Naive thymus-derived CD4-positive, alpha-beta T cell (primary cell): ENCODE measurements around the gene CYP2C18. TPM values are rescaled to one million over a fixed set of nuclear protein-coding genes. Genes with fewer than 3 reads are reported as not detected.

Experiments
- ATAC-seq: fragments of 150-1000 bp; cut with Tn5 transposase; 2 replicates; pipeline ENCODE4 v1.10.0; 2021; ENCODE audit warnings: mild to moderate bottlenecking, moderate library complexity
- CTCF ChIA-PET: fragments of 350-600 bp; sonication (Branson Sonifier 250); formaldehyde crosslinking; loops from one replicate; lab custom pipeline; 2021; ENCODE audit warnings: antibody characterized with exemption; lab: Charles Lee
- POLR2A ChIA-PET: fragments of 350-600 bp; sonication (Branson Sonifier 250); formaldehyde crosslinking; loops from one replicate; lab custom pipeline; 2021; ENCODE audit warnings: antibody characterized with exemption, inconsistent platforms; lab: Charles Lee
- DNase-seq, 9 donors: peaks; one replicate each; pipeline versions ENCODE4 v3.0.0 to v3.0.0-alpha.2; 2020 to 2022; ENCODE audit warnings: mixed read lengths in 1 of 9
- H3K27ac ChIP-seq: one replicate; pipeline ENCODE4 v1.7.0; 2013; ENCODE audit warnings: mild to moderate bottlenecking, low read depth, low read length, moderate library complexity
- H3K27me3 ChIP-seq, 2 donors: one replicate each; pipeline ENCODE4 v1.7.0; 2013; ENCODE audit warnings: low read length in 2 of 2, mild to moderate bottlenecking in 2 of 2, moderate library complexity in 2 of 2; ENCODE audit not compliant: control insufficient read depth in 2 of 2, insufficient read depth in 2 of 2
- H3K36me3 ChIP-seq, 3 experiments: 1 replicate in 2 of 3; 2 replicates in 1 of 3; pipeline ENCODE4 v1.7.0; 2013; ENCODE audit warnings: low read length in 3 of 3, mild to moderate bottlenecking in 3 of 3, moderate library complexity in 1 of 3; ENCODE audit not compliant: insufficient read depth in 3 of 3, control insufficient read depth in 2 of 3
- H3K4me1 ChIP-seq, 2 donors: one replicate each; pipeline ENCODE4 v1.7.0; 2013; ENCODE audit warnings: low read length in 2 of 2, mild to moderate bottlenecking in 2 of 2, moderate library complexity in 1 of 2; ENCODE audit not compliant: control insufficient read depth in 2 of 2, insufficient read depth in 2 of 2
- H3K4me3 ChIP-seq: 2 replicates; pipeline ENCODE4 v1.7.0; 2013; ENCODE audit warnings: mild to moderate bottlenecking, low read length
- H3K9me3 ChIP-seq, 3 experiments: 1 replicate in 2 of 3; 2 replicates in 1 of 3; pipeline ENCODE4 v1.7.0; 2013; ENCODE audit warnings: low read length in 3 of 3; ENCODE audit not compliant: control insufficient read depth in 2 of 3
- H3K27ac Mint-ChIP-seq, 9 donors: one replicate each; pipeline ENCODE4 v1.8.0; 2020 to 2022; ENCODE audit warnings: mixed read lengths in 9 of 9, mild to moderate bottlenecking in 8 of 9, moderate library complexity in 5 of 9, inconsistent platforms in 2 of 9
- H3K27me3 Mint-ChIP-seq, 5 donors: one replicate each; pipeline ENCODE4 v1.8.0; 2021 to 2022; ENCODE audit warnings: mixed read lengths in 5 of 5, mild to moderate bottlenecking in 1 of 5
- H3K36me3 Mint-ChIP-seq, 5 donors: one replicate each; pipeline ENCODE4 v1.8.0; 2020 to 2022; ENCODE audit warnings: mixed read lengths in 5 of 5, mild to moderate bottlenecking in 3 of 5, inconsistent platforms in 1 of 5
- H3K4me1 Mint-ChIP-seq, 7 donors: one replicate each; pipeline ENCODE4 v1.8.0; 2020 to 2022; ENCODE audit warnings: mixed read lengths in 7 of 7, mild to moderate bottlenecking in 3 of 7, inconsistent platforms in 1 of 7
- H3K4me3 Mint-ChIP-seq, 10 donors: one replicate each; pipeline ENCODE4 v1.8.0; 2020 to 2022; ENCODE audit warnings: mild to moderate bottlenecking in 10 of 10, mixed read lengths in 10 of 10, moderate library complexity in 6 of 10, inconsistent platforms in 2 of 10
- H3K9me3 Mint-ChIP-seq, 11 donors: one replicate each; pipeline ENCODE4 v1.8.0; 2020 to 2022; ENCODE audit warnings: mixed read lengths in 11 of 11, mild to moderate bottlenecking in 4 of 11, inconsistent platforms in 1 of 11, moderate library complexity in 1 of 11
- intact Hi-C, 2 donors: fragments of 100-400 bp; cut with micrococcal nuclease; formaldehyde crosslinking; loops; one replicate each; pipeline ENCODE4 v1.15.1; 2023
- polyA plus RNA-seq, 2 donors: library from polyadenylated mRNA; unstranded; fragments of 300-500 nt; fragmentation: Illumina TruSeq; gene quantifications; one replicate each; pipeline ENCODE4 v1.2.3, GENCODE V29; 2021
- total RNA-seq, 6 experiments: library from RNA in 5 of 6; stranded (reverse) in 5 of 6; gene quantifications; 1 replicate in 5 of 6; 2 replicates in 1 of 6; pipeline ENCODE4 v1.2.3 and lab custom pipeline; 2021 to 2026

CYP2C18 gene
- total and polyA plus RNA-seq, 7 experiments from 2014 or later: not detected

DNA sequence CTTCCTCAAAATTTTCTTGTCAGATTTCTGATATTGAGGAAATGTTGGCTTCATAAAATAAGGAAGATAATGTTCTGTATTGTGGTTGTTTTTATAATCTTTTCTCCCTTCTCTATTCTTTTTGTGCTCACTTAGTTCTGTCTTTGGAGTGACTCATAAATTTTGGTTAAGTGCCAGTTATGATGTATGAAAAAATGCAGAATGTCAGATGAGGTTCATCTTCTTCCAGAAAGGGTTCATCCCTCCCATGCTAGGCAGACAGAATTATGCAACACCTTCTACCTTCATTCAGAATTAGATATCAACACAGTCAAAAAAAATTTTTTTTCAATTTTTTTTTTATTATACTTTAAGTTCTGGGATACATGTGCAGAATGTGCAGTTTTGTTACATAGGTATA lies 42.3 kb downstream of the CYP2C18 start:
- ChIA-PET POLR2A (no interaction called here), CTCF (no interaction called here)
- peaks cover 0 to 6% (median 0%) of the 10 kb centered on the region in 11 donors for H3K9me3 Mint-ChIP-seq
- no peaks in the 10 kb centered on the region for H3K27me3 Mint-ChIP-seq
- ATAC-seq: no peak
- H3K4me3 ChIP-seq: no peak overlapping the region
- H3K27ac ChIP-seq: no peak overlapping the region
- no peaks in the 10 kb centered on the region for H3K4me1 Mint-ChIP-seq
- no peak for DNase-seq
- H3K27ac Mint-ChIP-seq: no peak overlapping the region
- H3K4me1 ChIP-seq: no peaks in the 10 kb centered on the region
- H3K36me3 Mint-ChIP-seq: no peaks in the 10 kb centered on the region
- H3K9me3 ChIP-seq: no peaks in the 10 kb centered on the region
- no peaks in the 10 kb centered on the region for H3K36me3 ChIP-seq
- H3K4me3 Mint-ChIP-seq: no peak overlapping the region
- intact Hi-C loops: no loop called here
- H3K27me3 ChIP-seq: no peaks in the 10 kb centered on the region

DNA sequence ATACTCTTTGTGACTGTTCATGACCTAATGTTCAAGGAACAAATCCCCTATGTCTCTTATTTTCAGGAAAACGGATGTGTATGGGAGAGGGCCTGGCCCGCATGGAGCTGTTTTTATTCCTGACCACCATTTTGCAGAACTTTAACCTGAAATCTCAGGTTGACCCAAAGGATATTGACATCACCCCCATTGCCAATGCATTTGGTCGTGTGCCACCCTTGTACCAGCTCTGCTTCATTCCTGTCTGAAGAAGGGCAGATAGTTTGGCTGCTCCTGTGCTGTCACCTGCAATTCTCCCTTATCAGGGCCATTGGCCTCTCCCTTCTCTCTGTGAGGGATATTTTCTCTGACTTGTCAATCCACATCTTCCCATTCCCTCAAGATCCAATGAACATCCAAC lies 51.7 kb downstream of the CYP2C18 start:
- DNase-seq (no peak), ATAC-seq (no peak)
- Mint-ChIP-seq H3K27ac (no peak overlapping the region), H3K36me3 (no peaks in the 10 kb centered on the region), H3K27me3 (no peaks in the 10 kb centered on the region), H3K9me3 (peaks cover 0 to 16% (median 4%) of the 10 kb centered on the region in 11 donors), H3K4me3 (no peak overlapping the region), H3K4me1 (no peaks in the 10 kb centered on the region)
- H3K36me3 ChIP-seq: no peaks in the 10 kb centered on the region
- intact Hi-C loops: no loop called here
- CTCF ChIA-PET: no interaction called here
- POLR2A ChIA-PET: no interaction called here
- H3K4me1 ChIP-seq: no peaks in the 10 kb centered on the region
- H3K27me3 ChIP-seq: no peaks in the 10 kb centered on the region
- H3K9me3 ChIP-seq: no peaks in the 10 kb centered on the region
- H3K27ac ChIP-seq: no peak overlapping the region
- no peak overlapping the region for H3K4me3 ChIP-seq

DNA sequence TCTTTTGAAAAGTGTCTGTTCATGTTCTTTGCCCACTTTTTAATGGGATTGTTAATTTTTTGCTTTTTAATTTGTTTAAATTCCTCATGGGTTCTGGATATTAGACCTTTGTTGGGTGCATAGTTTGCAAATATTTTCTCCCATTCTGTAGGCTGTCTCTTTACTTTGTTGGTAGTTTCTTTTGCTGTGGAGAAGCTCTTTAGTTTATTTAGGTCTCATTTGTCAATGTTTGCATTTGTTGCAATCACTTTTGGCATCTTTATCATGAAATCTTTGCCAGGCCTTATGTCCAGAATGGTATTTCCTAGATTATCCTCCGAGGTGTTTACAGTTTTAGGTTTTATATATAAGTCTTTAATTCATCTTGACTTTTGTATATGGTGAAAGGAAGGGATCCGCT lies 55.1 kb downstream of the CYP2C18 start:
- Histone ChIP-seq H3K36me3 (no peaks in the 10 kb centered on the region), H3K4me1 (no peaks in the 10 kb centered on the region), H3K27ac (no peak overlapping the region), H3K27me3 (no peaks in the 10 kb centered on the region), H3K9me3 (no peaks in the 10 kb centered on the region), H3K4me3 (no peak overlapping the region)
- peaks cover under 1 to 38% (median 17%) of the 10 kb centered on the region in 11 donors for H3K9me3 Mint-ChIP-seq
- ChIA-PET CTCF (no interaction called here), POLR2A (no interaction called here)
- intact Hi-C loops: no loop called here
- DNase-seq (no peak), ATAC-seq (no peak)
- H3K27ac Mint-ChIP-seq: no peak overlapping the region
- H3K4me1 Mint-ChIP-seq: no peaks in the 10 kb centered on the region
- H3K36me3 Mint-ChIP-seq: no peaks in the 10 kb centered on the region
- no peak overlapping the region for H3K4me3 Mint-ChIP-seq
- no peaks in the 10 kb centered on the region for H3K27me3 Mint-ChIP-seq

DNA sequence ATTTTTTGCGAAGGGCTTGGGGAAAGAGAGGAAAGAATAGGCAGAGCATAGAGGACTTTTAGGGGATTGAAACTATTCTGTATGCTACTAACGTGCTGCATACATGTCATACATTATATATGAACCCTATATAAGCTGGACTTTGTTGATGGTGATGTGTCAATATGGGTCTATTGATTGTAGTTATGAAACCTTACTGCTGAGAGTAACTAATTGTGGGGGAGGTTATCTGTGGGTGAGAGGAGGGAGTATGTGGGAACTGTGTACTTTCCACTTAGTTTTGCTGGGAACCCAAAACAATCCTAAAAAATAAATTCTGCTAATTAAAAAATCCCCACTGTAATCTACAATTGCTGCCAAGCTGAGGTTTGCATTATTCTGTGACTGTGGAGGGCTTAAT lies 63.6 kb downstream of the CYP2C18 start:
- POLR2A ChIA-PET: no interaction called here
- H3K36me3 Mint-ChIP-seq: no peaks in the 10 kb centered on the region
- no peak overlapping the region for H3K27ac Mint-ChIP-seq

DNA sequence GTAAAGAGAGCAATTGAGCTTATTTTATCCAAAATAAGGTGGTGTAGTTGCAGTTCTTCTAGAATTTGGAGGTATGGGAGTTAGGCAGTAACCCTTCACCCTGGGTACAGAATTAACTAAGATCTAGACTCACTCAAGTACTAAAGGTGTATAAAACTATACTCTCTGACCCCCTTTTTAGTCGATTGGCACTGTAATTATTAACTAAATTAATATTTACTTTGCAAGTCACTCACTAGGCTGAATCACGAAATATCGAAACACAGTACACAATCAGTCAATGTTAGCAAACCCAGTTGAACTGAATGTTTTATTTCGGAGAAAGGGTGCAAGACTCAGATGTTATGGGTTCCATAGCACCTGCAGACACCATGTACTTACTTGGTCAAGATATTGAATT lies 64.3 kb downstream of the CYP2C18 start:
- H3K27ac Mint-ChIP-seq: no peak overlapping the region
- POLR2A ChIA-PET: no interaction called here

More for the DNA sequence above, 63.6 kb downstream of the CYP2C18 start:
- Mint-ChIP-seq H3K27me3 (no peaks in the 10 kb centered on the region), H3K4me1 (no peaks in the 10 kb centered on the region), H3K4me3 (no peak overlapping the region), H3K9me3 (peaks cover 6 to 30% (median 16%) of the 10 kb centered on the region in 11 donors)
- Histone ChIP-seq H3K27ac (no peak overlapping the region), H3K9me3 (no peaks in the 10 kb centered on the region), H3K27me3 (no peaks in the 10 kb centered on the region), H3K36me3 (no peaks in the 10 kb centered on the region), H3K4me3 (no peak overlapping the region), H3K4me1 (no peaks in the 10 kb centered on the region)
- intact Hi-C loops: no loop called here
- no peak for DNase-seq
- CTCF ChIA-PET: no interaction called here
- ATAC-seq: no peak

DNA sequence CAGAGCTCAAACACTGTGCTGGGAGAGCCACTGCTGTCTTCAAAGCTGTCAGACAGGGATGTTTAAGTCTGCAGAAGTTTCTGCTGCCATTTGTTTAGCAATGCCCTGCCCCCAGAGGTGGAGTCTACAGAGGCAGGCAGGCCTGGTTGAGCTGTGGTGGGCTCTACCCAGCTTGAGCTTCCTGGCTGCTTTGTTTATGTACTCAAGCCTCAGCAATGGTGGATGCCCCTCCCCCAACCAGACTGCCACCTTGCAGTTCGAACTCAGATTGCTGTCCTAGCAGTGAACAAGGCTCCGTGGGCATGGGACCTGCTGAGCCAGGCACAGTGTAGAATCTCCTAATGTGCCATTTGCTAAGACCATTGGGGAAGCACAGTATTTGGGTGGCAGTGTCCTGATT lies 74.4 kb downstream of the CYP2C18 start:
- Histone ChIP-seq H3K27ac (no peak overlapping the region), H3K4me3 (no peak overlapping the region), H3K36me3 (no peaks in the 10 kb centered on the region), H3K27me3 (no peaks in the 10 kb centered on the region), H3K4me1 (no peaks in the 10 kb centered on the region), H3K9me3 (no peaks in the 10 kb centered on the region)
- ATAC-seq: no peak
- Mint-ChIP-seq H3K27me3 (no peaks in the 10 kb centered on the region), H3K4me3 (no peak overlapping the region), H3K36me3 (no peaks in the 10 kb centered on the region), H3K9me3 (peaks cover 0 to 16% (median 6%) of the 10 kb centered on the region in 11 donors), H3K27ac (no peak overlapping the region), H3K4me1 (no peaks in the 10 kb centered on the region)
- ChIA-PET CTCF (no interaction called here), POLR2A (no interaction called here)
- intact Hi-C loops: no loop called here
- DNase-seq: no peak

More for the DNA sequence above, 64.3 kb downstream of the CYP2C18 start:
- ATAC-seq (no peak), DNase-seq (no peak)
- Histone ChIP-seq H3K27me3 (no peaks in the 10 kb centered on the region), H3K9me3 (no peaks in the 10 kb centered on the region), H3K36me3 (no peaks in the 10 kb centered on the region), H3K4me3 (no peak overlapping the region), H3K4me1 (no peaks in the 10 kb centered on the region), H3K27ac (no peak overlapping the region)
- no peaks in the 10 kb centered on the region for H3K36me3 Mint-ChIP-seq
- CTCF ChIA-PET: no interaction called here
- H3K4me3 Mint-ChIP-seq: no peak overlapping the region
- H3K27me3 Mint-ChIP-seq: no peaks in the 10 kb centered on the region
- H3K9me3 Mint-ChIP-seq: peaks cover 3 to 27% (median 14%) of the 10 kb centered on the region in 11 donors
- H3K4me1 Mint-ChIP-seq: no peaks in the 10 kb centered on the region
- intact Hi-C loops: no loop called here

DNA sequence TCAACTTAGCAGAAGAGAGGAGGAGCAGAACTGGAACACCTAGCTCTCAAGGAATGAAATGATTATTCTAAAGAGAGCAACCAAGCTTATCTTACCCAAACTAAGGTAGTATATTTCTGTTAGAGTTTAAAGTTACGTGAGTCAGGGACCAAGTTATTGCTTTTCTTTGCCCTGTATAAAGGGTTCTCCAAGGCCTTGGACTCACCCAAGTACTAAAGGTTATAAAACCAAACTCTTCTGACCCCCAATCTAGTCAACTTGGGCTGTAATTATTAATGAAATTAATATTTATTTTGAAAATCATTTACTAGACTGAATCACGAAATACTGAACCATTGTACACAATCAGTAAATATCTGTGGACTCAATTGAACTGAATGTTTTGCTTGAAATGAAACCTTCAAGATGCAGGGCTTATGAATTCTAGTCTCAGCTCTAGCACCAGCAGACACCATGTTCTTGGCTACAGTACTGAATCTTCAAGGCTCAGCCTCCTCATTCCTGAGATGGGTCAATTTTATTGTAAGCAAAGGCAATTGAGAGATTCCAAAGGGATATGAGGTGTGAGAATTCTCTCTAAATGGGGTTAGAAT lies 77.2 kb downstream of the CYP2C18 start:
- H3K4me1 ChIP-seq: no peaks in the 10 kb centered on the region
- ATAC-seq: no peak
- ChIA-PET CTCF (no interaction called here), POLR2A (no interaction called here)
- Mint-ChIP-seq H3K27me3 (no peaks in the 10 kb centered on the region), H3K27ac (no peak overlapping the region), H3K36me3 (no peaks in the 10 kb centered on the region), H3K9me3 (peaks cover 0 to 21% (median 10%) of the 10 kb centered on the region in 11 donors), H3K4me1 (no peaks in the 10 kb centered on the region), H3K4me3 (no peak overlapping the region)
- H3K27me3 ChIP-seq: no peaks in the 10 kb centered on the region
- DNase-seq: no peak
- no peak overlapping the region for H3K4me3 ChIP-seq
- no peak overlapping the region for H3K27ac ChIP-seq
- no peaks in the 10 kb centered on the region for H3K9me3 ChIP-seq
- no peaks in the 10 kb centered on the region for H3K36me3 ChIP-seq
- intact Hi-C loops: no loop called here
